Measurements from ENCODE around the gene PLD1.

DNA sequence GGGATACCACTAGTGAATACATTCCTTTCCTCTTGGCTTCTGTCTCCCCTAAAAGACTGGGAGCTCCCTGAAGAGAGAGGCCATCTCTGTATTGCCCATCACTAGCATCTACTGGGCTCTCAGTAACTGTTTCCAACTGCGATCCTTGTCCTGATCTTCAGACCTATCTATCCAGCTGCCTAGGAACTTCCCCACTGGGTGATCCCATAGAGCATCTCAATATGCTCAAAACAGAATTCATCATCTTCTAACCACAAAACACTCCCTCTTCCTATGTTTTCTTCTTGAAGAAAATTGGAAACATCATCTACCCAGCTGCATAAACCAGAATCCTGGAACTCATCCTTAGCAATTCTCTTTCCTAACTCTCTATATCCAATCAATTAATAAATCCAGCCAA lies 54.6 kb downstream of the PLD1 start:
- TF ChIP-seq, protein P1, sequence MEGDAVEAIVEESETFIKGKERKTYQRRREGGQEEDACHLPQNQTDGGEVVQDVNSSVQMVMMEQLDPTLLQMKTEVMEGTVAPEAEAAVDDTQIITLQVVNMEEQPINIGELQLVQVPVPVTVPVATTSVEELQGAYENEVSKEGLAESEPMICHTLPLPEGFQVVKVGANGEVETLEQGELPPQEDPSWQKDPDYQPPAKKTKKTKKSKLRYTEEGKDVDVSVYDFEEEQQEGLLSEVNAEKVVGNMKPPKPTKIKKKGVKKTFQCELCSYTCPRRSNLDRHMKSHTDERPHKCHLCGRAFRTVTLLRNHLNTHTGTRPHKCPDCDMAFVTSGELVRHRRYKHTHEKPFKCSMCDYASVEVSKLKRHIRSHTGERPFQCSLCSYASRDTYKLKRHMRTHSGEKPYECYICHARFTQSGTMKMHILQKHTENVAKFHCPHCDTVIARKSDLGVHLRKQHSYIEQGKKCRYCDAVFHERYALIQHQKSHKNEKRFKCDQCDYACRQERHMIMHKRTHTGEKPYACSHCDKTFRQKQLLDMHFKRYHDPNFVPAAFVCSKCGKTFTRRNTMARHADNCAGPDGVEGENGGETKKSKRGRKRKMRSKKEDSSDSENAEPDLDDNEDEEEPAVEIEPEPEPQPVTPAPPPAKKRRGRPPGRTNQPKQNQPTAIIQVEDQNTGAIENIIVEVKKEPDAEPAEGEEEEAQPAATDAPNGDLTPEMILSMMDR (IDR thresholded peaks at IDR 0.05) = no peak
- TF ChIP-seq POLR2A (IDR thresholded peaks at IDR 0.05) = no peak
